K562 (cell line): Measurements from ENCODE around the gene BMPER.

Source experiments
- RCOR1 ChIP-seq, 2 experiments: IDR thresholded peaks; 2 replicates each; pipeline ENCODE4 v1.6.1; 2012; ENCODE audit warnings: low read depth in 2 of 2, low read length in 2 of 2, borderline replicate concordance in 1 of 2, improper control_type of control experiment in 1 of 2
- SREBF1 ChIP-seq: fragments of 150-350 bp; IDR thresholded peaks from 2 replicates; pipeline ENCODE4 v1.6.1; 2014; ENCODE audit warnings: antibody characterized with exemption, low read depth, low read length, borderline replicate concordance

DNA sequence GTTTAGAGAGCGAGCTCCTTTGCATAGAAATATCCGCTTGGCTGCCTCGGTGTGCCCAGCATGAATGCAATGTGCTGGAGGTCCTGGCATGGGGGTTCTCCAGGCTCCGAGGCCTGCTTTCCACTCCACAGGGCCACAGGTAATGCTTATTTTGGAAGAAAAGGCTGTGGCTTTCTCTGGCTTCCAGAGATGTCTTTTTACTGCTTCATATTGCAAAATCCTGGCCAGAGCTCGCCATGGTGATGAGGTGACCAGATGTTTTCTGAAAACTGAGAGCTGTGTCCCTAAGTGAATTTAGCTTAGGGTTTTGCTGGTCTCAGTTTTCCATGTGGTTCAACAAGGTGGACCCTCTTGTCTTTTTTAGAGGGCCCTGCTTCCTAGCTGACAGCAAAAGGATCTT, 65.2 kb downstream of the BMPER start:
- TF ChIP-seq SREBF1 (no peak), RCOR1 (IDR thresholded peaks at IDR 0.05; ENCODE audit: borderline replicate concordance in 1 of 2, low read depth in 2 of 2, low read length in 2 of 2) (no peak)
